ENCODE results near the gene FGGY. TPM values are rescaled to one million over a fixed set of nuclear protein-coding genes. Genes with fewer than 3 reads are reported as not detected.
"Not testable (repeated sequence)": the region's sequence is repeated elsewhere in the genome, so short reads cannot be mapped to it uniquely, and the experiment has no call there.

The FGGY gene
- total RNA-seq: 1 to 10 TPM; 6.6 to 7.9 TPM
- polyA plus RNA-seq: 5.3 TPM

DNA sequence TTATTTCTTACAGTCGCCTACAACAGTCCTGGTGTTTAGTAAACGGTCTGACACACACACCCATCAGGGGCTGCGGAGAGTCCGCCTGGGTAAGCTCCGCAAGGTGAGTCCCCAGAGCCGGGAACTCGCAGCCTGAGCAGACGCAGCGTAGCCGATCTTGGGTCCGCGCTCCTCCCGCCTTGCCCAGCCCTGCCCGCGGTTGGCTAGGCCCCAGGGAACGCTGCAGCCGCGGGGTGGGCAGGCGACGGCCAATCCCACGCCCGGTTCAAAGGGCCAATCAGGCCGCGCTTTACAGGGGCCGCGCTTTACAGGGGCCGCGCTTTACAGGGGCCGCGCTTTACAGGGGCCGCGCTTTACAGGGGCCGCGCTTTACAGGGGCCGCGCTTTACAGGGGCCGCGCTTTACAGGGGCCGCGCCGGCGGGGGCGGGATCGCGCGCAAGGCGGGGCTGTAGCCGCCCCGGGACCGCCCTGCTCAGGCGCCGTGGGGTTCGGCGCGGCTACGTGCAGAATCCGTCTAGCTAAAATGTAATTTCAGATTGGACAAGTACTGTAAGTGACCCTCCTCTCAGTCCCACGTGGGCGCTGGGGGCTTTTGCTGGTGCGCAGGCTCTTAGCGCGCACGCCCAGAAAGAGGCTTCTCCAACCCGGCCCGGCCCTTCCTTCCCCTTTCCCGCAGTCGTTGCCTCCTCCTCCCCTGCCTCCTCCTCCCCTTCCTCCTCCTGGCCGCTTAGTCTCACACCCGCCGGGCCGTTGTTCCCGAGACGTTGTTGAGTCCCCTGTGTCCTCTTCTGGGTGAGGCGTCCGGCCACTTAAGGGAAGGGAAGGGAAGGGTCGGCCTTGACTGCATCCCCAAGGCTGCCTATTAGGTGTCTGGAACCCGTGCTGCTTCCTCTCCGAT, at the start of gene FGGY:
Gene FGGY, plus strand, starts transcription at position 737 of the 899 bp plus-strand sequence. CDS start 24,456 bp downstream, outside the sequence.
- Mint-ChIP-seq H3K27ac (peak within 1 kb of the TSS; percentile 91 to 99 (median 95)), H3K36me3 (peaks cover 0 to 3% (median 2%) of the 10 kb centered on the region in 3 donors), H3K4me1 (peaks cover 26 to 38% (median 27%) of the 10 kb centered on the region in 3 donors), H3K4me3 (peak within 1 kb of the TSS; percentile 82 to 97 (median 90)), H3K9me3 (no peaks in the 10 kb centered on the region), H3K27me3 (no peaks in the 10 kb centered on the region)
- no peaks in the 10 kb centered on the region for H3K27me3 ChIP-seq (ENCODE audit: insufficient read depth, low read length, poor library complexity, severe bottlenecking)
- no peaks in the 10 kb centered on the region for H3K36me3 ChIP-seq (ENCODE audit: insufficient read depth, low read length)
- DNase-seq: peak; percentile 78 to 93 (median 88)
- ChIA-PET POLR2A (interaction anchor here (1.0 to 2.0 kb wide), 5 partner anchors 31 to 517 kb away, joined by 3 to 27 read pairs (median 4); partner anchors contain the start of gene JUN), CTCF (interaction anchor here (1.3 to 1.5 kb wide), 2 partner anchors 20 to 513 kb away, joined by 3 read pairs; partner anchors contain the start of gene JUN)
- peaks cover 34% of the 10 kb centered on the region for H3K4me1 ChIP-seq (ENCODE audit: insufficient read depth, low read length)
- H3K9me3 ChIP-seq (ENCODE audit: low read length): no peaks in the 10 kb centered on the region
- peak within 1 kb of the TSS; percentile 81 for H3K4me3 ChIP-seq (ENCODE audit: low read length)
- peak within 1 kb of the TSS; percentile 82 for H3K27ac ChIP-seq (ENCODE audit: low read depth, low read length)

- Mint-ChIP-seq H3K36me3 (peaks cover 0 to 15% (median 0%) of the 10 kb centered on the region in 3 donors), H3K27me3 (peaks cover 0 to 4% of the 10 kb centered on the region in 2 donors), H3K27ac (no peak overlapping the region), H3K4me1 (no peaks in the 10 kb centered on the region), H3K4me3 (no peak overlapping the region), H3K9me3 (peaks cover 9 to 20% (median 11%) of the 10 kb centered on the region in 5 donors)
- no peaks in the 10 kb centered on the region for H3K36me3 ChIP-seq (ENCODE audit: insufficient read depth, low read length)
- no peak overlapping the region for H3K4me3 ChIP-seq (ENCODE audit: low read length)
- no peaks in the 10 kb centered on the region for H3K27me3 ChIP-seq (ENCODE audit: insufficient read depth, low read length, poor library complexity, severe bottlenecking)
- H3K4me1 ChIP-seq (ENCODE audit: insufficient read depth, low read length): no peaks in the 10 kb centered on the region
- ChIA-PET CTCF (no interaction called here), POLR2A (no interaction called here)
- H3K27ac ChIP-seq (ENCODE audit: low read depth, low read length): no peak overlapping the region
- DNase-seq: no peak
- no peaks in the 10 kb centered on the region for H3K9me3 ChIP-seq (ENCODE audit: low read length)
Observed at GRCh38 chr1:59248758-59249157, 48.1 kb upstream of the FGGY start.

- CTCF ChIA-PET: no interaction called here
- no peak overlapping the region for H3K4me3 ChIP-seq (ENCODE audit: low read length)
- H3K36me3 ChIP-seq (ENCODE audit: insufficient read depth, low read length): no peaks in the 10 kb centered on the region
- Mint-ChIP-seq H3K9me3 (peaks cover 9 to 20% (median 11%) of the 10 kb centered on the region in 5 donors), H3K4me1 (no peaks in the 10 kb centered on the region), H3K27ac (no peak overlapping the region), H3K27me3 (peaks cover 0 to 4% of the 10 kb centered on the region in 2 donors), H3K4me3 (no peak overlapping the region), H3K36me3 (peaks cover 0 to 14% (median 0%) of the 10 kb centered on the region in 3 donors)
- no peaks in the 10 kb centered on the region for H3K4me1 ChIP-seq (ENCODE audit: insufficient read depth, low read length)
- H3K27ac ChIP-seq (ENCODE audit: low read depth, low read length): no peak overlapping the region
- no peaks in the 10 kb centered on the region for H3K9me3 ChIP-seq (ENCODE audit: low read length)
- H3K27me3 ChIP-seq (ENCODE audit: insufficient read depth, low read length, poor library complexity, severe bottlenecking): no peaks in the 10 kb centered on the region
- POLR2A ChIA-PET: no interaction called here
- no peak for DNase-seq
Observed at GRCh38 chr1:59249396-59250137, 47.3 kb upstream of the FGGY start.

GRCh38 chr1:59251061-59251460, 45.8 kb upstream of the FGGY start:
- H3K36me3 ChIP-seq (ENCODE audit: insufficient read depth, low read length); H3K4me1 ChIP-seq (ENCODE audit: insufficient read depth, low read length); POLR2A ChIA-PET; H3K36me3 Mint-ChIP-seq; H3K9me3 ChIP-seq (ENCODE audit: low read length); DNase-seq; CTCF ChIA-PET; H3K27ac Mint-ChIP-seq; H3K4me1 Mint-ChIP-seq; H3K27me3 Mint-ChIP-seq; H3K4me3 ChIP-seq (ENCODE audit: low read length); H3K4me3 Mint-ChIP-seq; H3K27me3 ChIP-seq (ENCODE audit: insufficient read depth, low read length, poor library complexity, severe bottlenecking); H3K27ac ChIP-seq (ENCODE audit: low read depth, low read length): not testable (repeated sequence)
- peaks cover 9 to 15% (median 12%) of the 10 kb centered on the region in 5 donors for H3K9me3 Mint-ChIP-seq

- H3K36me3 ChIP-seq (ENCODE audit: insufficient read depth, low read length); H3K9me3 Mint-ChIP-seq; DNase-seq; H3K27ac ChIP-seq (ENCODE audit: low read depth, low read length); H3K27me3 ChIP-seq (ENCODE audit: insufficient read depth, low read length, poor library complexity, severe bottlenecking); H3K36me3 Mint-ChIP-seq; H3K4me3 Mint-ChIP-seq; H3K4me1 ChIP-seq (ENCODE audit: insufficient read depth, low read length); H3K27ac Mint-ChIP-seq; H3K27me3 Mint-ChIP-seq; H3K9me3 ChIP-seq (ENCODE audit: low read length); CTCF ChIA-PET; H3K4me3 ChIP-seq (ENCODE audit: low read length); H3K4me1 Mint-ChIP-seq; POLR2A ChIA-PET: not testable (repeated sequence)
Observed at GRCh38 chr1:59256429-59256828, 40.5 kb upstream of the FGGY start.

DNA sequence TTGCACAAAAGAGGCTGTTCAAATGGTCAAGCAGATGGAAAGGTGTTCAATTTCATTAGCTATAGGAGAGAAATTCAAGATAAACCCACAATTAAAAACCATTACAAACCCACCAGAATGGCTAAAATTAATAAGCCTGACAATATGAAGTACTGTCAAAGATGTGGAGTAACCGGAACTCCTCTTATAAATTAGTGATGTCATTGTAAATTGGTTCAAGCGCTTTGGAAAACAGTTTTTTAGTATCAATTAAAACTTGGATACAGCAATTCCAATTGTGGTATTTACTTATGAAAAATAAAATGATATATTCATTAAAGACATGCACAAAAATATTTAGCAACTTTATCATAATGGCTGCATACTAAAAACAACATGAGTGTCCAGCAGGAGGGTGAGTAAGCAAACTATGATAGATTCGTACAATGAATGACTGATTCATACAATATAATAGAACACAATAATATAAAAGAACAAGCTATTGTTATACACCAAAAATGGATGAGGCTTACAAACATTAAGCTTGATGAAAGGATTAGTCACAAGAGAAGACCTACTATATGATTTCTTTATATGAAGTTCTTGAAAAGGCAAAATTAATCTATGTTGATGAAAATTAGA, 38.4 kb upstream of the FGGY start:
- H3K36me3 ChIP-seq (ENCODE audit: insufficient read depth, low read length): no peaks in the 10 kb centered on the region
- CTCF ChIA-PET: no interaction called here
- Mint-ChIP-seq H3K4me3 (no peak overlapping the region), H3K36me3 (no peaks in the 10 kb centered on the region), H3K27ac (no peak overlapping the region), H3K9me3 (peaks cover 0 to 2% (median 1%) of the 10 kb centered on the region in 5 donors), H3K4me1 (no peaks in the 10 kb centered on the region), H3K27me3 (peaks cover 0 to 7% of the 10 kb centered on the region in 2 donors)
- DNase-seq: no peak
- H3K27ac ChIP-seq (ENCODE audit: low read depth, low read length): no peak overlapping the region
- H3K4me3 ChIP-seq (ENCODE audit: low read length): no peak overlapping the region
- no peaks in the 10 kb centered on the region for H3K4me1 ChIP-seq (ENCODE audit: insufficient read depth, low read length)
- no peaks in the 10 kb centered on the region for H3K27me3 ChIP-seq (ENCODE audit: insufficient read depth, low read length, poor library complexity, severe bottlenecking)
- POLR2A ChIA-PET: no interaction called here
- no peaks in the 10 kb centered on the region for H3K9me3 ChIP-seq (ENCODE audit: low read length)

DNA sequence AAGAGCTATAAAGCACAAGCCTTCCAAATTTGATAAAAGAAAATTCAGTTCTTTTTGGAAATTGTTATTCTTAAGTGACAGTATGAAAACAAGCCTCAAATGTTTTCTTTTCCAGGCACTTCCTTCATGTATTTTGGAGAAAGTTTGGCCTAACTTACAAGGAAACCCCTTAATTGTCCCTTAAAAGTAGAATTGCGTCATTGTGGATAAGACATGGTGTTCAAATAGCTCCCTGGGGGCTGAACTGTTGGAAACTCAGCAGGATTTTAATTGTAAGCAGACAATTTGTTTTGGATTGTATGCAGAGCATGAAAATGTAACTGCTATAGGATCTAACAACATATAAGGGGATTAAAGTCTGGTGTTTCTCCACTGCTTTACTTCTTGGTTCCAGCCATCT, 35.4 kb upstream of the FGGY start:
- DNase-seq: no peak
- no peak overlapping the region for H3K27ac ChIP-seq (ENCODE audit: low read depth, low read length)
- H3K4me1 Mint-ChIP-seq: no peaks in the 10 kb centered on the region
- H3K36me3 ChIP-seq (ENCODE audit: insufficient read depth, low read length): no peaks in the 10 kb centered on the region
- H3K9me3 ChIP-seq (ENCODE audit: low read length): no peaks in the 10 kb centered on the region
- POLR2A ChIA-PET: no interaction called here
- CTCF ChIA-PET: no interaction called here
- H3K27me3 ChIP-seq (ENCODE audit: insufficient read depth, low read length, poor library complexity, severe bottlenecking): no peaks in the 10 kb centered on the region
- no peaks in the 10 kb centered on the region for H3K4me1 ChIP-seq (ENCODE audit: insufficient read depth, low read length)
- H3K27ac Mint-ChIP-seq: no peak overlapping the region
- H3K36me3 Mint-ChIP-seq: no peaks in the 10 kb centered on the region
- peaks cover 0 to 7% of the 10 kb centered on the region in 2 donors for H3K27me3 Mint-ChIP-seq
- H3K4me3 Mint-ChIP-seq: no peak overlapping the region
- H3K4me3 ChIP-seq (ENCODE audit: low read length): no peak overlapping the region
- H3K9me3 Mint-ChIP-seq: no peaks in the 10 kb centered on the region

GRCh38 chr1:59262631-59263030, 34.3 kb upstream of the FGGY start:
- Mint-ChIP-seq H3K27me3 (peaks cover 0 to 7% of the 10 kb centered on the region in 2 donors), H3K4me3 (no peak overlapping the region), H3K9me3 (no peaks in the 10 kb centered on the region), H3K36me3 (no peaks in the 10 kb centered on the region), H3K27ac (no peak overlapping the region), H3K4me1 (no peaks in the 10 kb centered on the region)
- H3K36me3 ChIP-seq (ENCODE audit: insufficient read depth, low read length): no peaks in the 10 kb centered on the region
- H3K27me3 ChIP-seq (ENCODE audit: insufficient read depth, low read length, poor library complexity, severe bottlenecking): no peaks in the 10 kb centered on the region
- ChIA-PET CTCF (no interaction called here), POLR2A (no interaction called here)
- DNase-seq: no peak
- no peak overlapping the region for H3K27ac ChIP-seq (ENCODE audit: low read depth, low read length)
- H3K4me1 ChIP-seq (ENCODE audit: insufficient read depth, low read length): no peaks in the 10 kb centered on the region
- no peak overlapping the region for H3K4me3 ChIP-seq (ENCODE audit: low read length)
- H3K9me3 ChIP-seq (ENCODE audit: low read length): no peaks in the 10 kb centered on the region
